ENCODE measurements around the gene ETFA.

ETFA gene

DNA sequence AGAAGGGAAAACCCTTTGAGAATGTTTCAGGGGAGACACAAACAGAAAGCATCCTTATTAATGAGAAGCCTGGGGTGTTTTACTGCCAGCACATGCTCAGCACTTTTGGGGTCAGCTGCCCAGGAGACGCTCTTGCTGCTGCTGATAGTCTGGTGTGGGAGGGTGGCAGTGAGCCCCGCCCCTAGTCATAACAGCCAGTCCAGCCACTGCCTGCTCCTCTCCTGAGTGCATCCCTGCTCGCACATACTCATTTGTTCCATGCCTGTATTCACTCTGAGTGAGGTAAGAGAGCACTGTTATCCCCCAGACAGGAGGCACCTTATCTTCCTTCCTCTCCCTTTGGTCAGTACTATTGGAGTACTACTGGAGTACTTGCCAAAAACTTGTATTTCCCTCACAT lies 101.3 kb downstream of the ETFA start:
- no peak for DNase-seq

DNA sequence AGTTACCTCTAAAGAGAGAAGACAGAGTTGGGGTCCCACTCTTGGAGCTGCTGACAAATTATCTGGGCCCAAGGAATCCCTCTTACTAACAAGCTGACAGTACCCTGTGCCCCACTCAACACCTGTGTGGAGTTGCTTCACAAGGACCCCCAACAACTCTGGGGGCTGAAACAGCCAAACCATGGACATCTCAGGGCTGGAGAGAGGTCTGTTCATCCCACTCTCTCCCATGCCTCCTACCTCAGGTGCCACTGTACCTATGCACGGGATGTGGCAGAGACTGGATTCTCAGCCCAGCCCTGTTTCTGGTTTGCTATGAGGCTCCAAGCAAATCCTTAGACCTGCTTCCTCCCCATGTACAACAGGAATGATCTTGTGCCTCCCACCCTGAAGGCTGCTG lies 101.7 kb downstream of the ETFA start:
- DNase-seq, result no peak

GRCh38 chr15:76208786-76209424 lies 102.4 kb downstream of the ETFA start:
- no peak for DNase-seq

DNA sequence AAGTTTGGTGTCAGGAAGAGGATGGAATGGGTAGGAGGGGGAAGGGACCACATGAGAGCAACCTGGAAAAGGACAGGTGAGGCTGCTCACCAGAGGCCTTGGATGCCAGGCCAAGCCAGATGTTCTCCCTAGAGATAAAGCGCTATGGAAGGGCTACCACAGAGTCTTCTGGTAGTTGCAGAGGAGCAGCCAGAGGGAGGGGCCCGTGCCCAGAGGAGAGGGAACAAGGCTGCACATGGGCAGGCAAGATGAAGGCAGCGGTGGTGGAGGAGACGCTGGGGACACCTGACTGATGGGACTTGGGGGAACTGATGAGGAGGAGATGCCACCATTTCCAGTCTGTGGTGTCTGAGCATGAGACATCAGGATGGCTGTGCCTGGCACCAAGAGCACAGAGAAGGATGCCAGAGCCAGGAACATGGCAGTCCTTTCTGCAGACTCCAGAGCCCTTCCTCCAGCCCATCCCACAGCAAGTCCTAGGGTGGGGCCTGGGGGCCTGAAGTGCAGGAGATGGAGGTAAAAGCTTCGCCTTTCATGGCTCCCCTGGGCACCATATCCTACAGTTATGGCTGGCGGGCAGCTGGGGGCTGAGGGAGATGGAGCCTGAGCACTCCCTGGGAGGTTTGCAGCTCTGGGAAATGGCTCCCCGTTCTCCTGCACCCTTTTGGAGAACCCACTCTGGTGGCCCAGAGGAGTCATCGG lies 103.0 kb downstream of the ETFA start:
- DNase-seq, result no peak

- DNase-seq, result peak; percentile 53
Measured at GRCh38 chr15:76206325-76206976, 104.8 kb downstream of the ETFA start.

- DNase-seq, result no peak
Measured at GRCh38 chr15:76204916-76205460, 106.3 kb downstream of the ETFA start.

GRCh38 chr15:76204109-76204845 lies 107.0 kb downstream of the ETFA start:
- DNase-seq, result no peak

- DNase-seq, result no peak
Measured at GRCh38 chr15:76203346-76204108, 107.7 kb downstream of the ETFA start.

DNA sequence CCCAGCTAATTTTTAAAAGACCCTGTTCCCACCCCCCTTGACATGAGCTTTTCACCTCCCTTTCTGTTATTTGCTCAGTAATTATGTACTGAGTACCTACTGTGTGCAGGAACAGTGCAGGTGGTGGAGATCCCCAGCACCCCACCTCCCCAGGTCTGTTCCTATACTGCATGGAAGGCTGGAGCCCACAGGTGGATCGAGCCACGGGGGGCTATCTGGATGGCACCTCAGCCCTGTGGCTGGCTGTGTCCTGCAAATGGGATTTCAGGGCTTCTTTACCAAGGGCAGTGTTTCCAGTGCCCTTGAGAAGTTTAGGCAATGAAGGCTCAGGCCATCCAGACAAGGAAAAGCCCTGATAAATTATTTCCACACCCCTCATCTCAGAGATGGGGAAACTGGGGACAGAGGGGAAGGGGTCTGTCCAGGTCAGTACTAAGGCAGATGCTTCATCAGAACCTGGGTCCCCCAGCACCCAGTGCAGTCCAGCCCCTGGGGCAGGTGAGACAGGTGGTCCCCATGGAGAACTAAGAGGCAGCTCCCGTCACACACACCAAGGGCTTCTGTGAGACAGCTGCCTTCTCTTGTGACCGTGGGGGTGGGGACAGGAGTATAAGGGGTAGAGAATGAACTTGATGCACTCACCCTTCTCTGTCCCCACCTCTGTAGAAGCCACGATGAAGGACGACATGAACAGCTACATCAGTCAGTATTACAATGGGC lies 109.6 kb downstream of the ETFA start:
- DNase-seq, result no peak

GRCh38 chr15:76200641-76201105 lies 110.6 kb downstream of the ETFA start:
- no peak for DNase-seq

GRCh38 chr15:76200083-76200465 lies 111.2 kb downstream of the ETFA start:
- DNase-seq, result no peak

- no peak for DNase-seq
Measured at GRCh38 chr15:76199106-76200082, 111.9 kb downstream of the ETFA start.

- DNase-seq, result no peak
Measured at GRCh38 chr15:76198456-76199105, 112.7 kb downstream of the ETFA start.

DNA sequence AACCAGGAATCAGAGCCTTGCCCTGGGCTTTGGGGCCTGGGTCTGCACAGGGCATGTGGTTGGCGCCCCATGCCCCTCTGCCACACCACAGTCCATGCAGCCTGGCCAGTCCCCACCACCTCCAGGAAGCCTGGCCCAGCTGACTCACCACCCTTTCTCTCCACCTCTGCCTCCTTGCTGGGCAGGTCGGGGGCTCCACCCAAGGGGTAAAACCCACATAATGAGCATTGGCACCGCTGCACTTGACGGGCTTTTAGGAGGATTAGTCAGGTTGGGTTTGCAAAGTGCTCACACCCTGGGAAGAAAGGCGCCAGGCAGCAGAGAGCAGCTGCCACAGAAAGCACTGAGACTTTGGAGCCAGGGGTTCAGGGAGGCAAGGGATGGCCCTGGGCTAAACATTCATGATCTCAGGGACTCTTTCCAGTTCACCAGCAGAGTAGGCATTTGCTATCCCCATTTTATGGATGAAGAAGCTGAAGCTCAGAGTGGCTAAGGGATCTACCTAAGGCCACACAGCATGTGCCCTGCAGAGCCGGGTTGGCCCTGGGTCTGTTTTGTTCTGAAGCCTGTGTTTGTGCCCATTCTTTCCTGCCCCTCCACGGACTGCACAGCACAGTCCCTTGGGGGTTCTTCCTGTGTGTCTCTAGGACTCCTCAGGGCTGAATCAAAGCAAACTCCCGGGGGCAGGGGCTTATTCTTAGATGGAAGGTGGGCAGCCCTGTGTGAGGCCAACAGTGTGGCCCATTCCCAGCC lies 113.4 kb downstream of the ETFA start:
- DNase-seq, result peak; percentile 23

DNA sequence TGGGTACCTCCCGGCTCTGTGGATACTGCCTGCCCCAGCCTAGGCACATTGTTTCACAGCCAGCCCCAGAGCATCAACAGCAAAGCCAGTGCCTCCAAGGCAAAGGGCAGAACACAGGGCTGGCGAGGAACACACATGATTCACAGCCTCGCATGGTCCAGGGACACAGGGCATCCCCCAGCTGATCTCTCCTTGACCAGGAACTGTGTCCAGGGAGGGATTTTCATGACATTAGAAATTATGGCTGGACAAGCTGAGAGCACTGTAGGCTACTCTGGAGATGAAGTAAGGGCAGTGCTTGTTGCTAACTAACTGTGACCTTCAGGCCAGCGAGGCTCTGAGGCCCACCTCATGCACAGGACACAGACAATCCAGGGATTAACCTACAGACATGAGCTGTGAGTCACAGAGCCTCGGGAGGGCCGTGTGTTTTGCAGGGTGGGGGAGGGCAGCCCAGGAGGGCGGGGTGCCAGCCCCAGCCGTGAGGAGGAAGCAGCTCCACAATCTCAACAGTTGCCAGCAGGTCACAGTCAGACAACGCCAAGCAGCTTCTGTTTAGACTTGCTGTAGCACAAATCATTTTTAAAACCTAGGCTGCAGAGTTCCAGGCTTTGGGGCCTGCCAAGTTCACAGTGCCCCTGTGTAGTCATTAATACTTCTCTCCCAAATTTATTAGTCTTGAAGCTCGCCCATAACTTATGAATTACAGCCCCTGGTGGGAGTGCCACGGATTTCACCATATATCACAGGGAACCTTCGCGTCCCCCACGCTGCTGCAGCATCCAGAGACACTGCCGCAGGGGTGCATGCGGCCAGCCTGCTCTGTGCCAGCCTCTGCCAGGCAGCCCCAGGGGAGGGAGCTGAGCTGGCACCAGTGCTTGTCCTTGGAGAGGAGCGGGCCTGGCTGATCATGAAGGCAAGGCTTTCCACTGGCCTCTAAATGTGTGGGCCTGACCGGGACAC lies 114.7 kb downstream of the ETFA start:
- DNase-seq, result peak; percentile 78

DNA sequence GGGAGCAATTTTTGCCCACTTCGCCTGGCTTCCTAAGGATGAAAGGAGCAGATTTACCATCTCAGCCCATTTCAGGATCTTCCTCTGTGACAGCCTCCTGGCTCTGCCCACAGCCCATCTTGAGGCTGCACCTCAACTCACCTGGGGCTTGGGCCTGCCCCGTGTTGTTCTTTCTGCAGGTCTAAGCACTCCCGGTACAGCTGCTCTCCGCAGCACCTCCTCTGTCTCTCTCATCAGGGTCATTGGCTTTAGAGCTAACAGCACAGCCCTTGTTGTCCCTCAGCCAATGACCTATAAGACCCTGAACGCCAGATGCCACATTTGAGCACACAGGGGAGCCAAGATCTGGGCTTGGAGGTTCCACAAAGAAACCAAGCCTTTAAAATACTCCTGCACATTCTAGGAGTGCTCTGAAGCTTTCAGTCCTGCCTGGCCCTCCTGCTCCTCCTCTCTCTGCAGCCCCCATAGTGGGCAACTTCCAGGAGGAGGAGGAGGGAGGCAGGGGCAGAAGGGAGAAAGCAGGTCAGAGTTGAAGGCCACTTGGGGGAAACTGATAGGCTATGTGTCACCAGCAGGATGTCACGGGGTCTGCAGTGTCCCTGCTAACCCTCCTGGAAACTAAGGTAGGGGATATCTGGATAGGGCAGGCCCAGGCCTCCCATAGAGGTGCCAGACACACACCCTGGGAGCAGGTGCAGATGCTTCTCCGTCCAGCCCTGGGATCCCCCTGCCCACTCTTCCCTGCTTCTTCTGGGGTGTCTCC lies 115.6 kb downstream of the ETFA start:
- no peak for DNase-seq

- DNase-seq, result no peak
Measured at GRCh38 chr15:76193934-76194333, 117.3 kb downstream of the ETFA start.

Data from hematopoietic multipotent progenitor cell treated with erythropoietin and hydrocortisone succinate and interleukin-3 and kit ligand, for 4 days (in vitro differentiated cells).